Upper lobe of left lung (tissue), 6 donors: ENCODE measurements around the gene TBC1D8. TPM values are rescaled to one million over a fixed set of nuclear protein-coding genes. Genes with fewer than 3 reads are reported as not detected.

Source experiments
- ATAC-seq, 2 donors: fragments of 200-7000 bp; cut with Tn5 transposase; one replicate each; pipeline ENCODE4 v1.9.1; 2022; ENCODE audit warnings: mild to moderate bottlenecking in 2 of 2, moderate library complexity in 2 of 2; ENCODE audit not compliant: low FRiP score in 2 of 2
- DNase-seq, 2 donors: peaks; one replicate each; pipeline ENCODE4 v3.0.0-alpha.2; 2019 to 2020
- H3K27ac ChIP-seq, 4 donors: fragments of 200-600 bp; sonication (generic); one replicate each; pipeline ENCODE4 v1.5.1; 2016 to 2019
- H3K27me3 ChIP-seq, 4 donors: fragments of 200-600 bp; sonication (generic); one replicate each; pipeline ENCODE4 v1.5.1; 2017 to 2019
- H3K36me3 ChIP-seq, 4 donors: fragments of 200-600 bp; sonication (generic); one replicate each; pipeline ENCODE4 v1.5.1; 2016 to 2019
- H3K4me1 ChIP-seq, 4 donors: fragments of 200-600 bp; sonication (generic); one replicate each; pipeline ENCODE4 v1.5.1; 2018 to 2019
- H3K4me3 ChIP-seq, 4 donors: fragments of 200-600 bp; sonication (generic); one replicate each; pipeline ENCODE4 v1.5.1; 2017 to 2019; ENCODE audit warnings: mild to moderate bottlenecking in 2 of 4, moderate library complexity in 1 of 4
- H3K9me3 ChIP-seq, 4 donors: fragments of 200-600 bp; sonication (generic); one replicate each; pipeline ENCODE4 v1.5.1; 2018 to 2019
- CTCF ChIP-seq, 6 experiments: fragments of 450-650 bp in 4 of 6; fragments of 200-600 bp in 2 of 6; sonication (generic) in 2 of 6; IDR thresholded peaks; one replicate each; pipeline ENCODE4 v1.5.1; 2016 to 2019; ENCODE audit warnings: antibody characterized with exemption in 6 of 6
- EP300 ChIP-seq, 4 donors: sonication (generic); formaldehyde crosslinking; IDR thresholded peaks; one replicate each; pipeline ENCODE4 v1.5.1; 2017; ENCODE audit warnings: antibody characterized with exemption in 4 of 4, control low read depth in 2 of 4
- POLR2A ChIP-seq, 4 donors: fragments of 450-650 bp; IDR thresholded peaks; one replicate each; pipeline ENCODE4 v1.5.1; 2016 to 2017; ENCODE audit warnings: antibody characterized with exemption in 4 of 4, mild to moderate bottlenecking in 2 of 4
- POLR2AphosphoS5 ChIP-seq, 2 donors: sonication (generic); formaldehyde crosslinking; IDR thresholded peaks; one replicate each; pipeline ENCODE4 v1.5.1; 2017; ENCODE audit warnings: antibody characterized with exemption in 2 of 2
- WGBS, 2 donors: methylation state at CpG; one replicate each; pipeline ENCODE4 v1.1.5; 2017 to 2018; 5-methylcytosine and 5-hydroxymethylcytosine counted together
- total RNA-seq, 6 donors: library from RNA; depleted of rRNA in 4 of 6; stranded (reverse); fragments of >200 nt in 4 of 6; gene quantifications; one replicate each; pipeline versions ENCODE4 v1.1.0 to v1.2.1, GENCODE V29; 2016 to 2021
- donor health status: DM: no; HTN: no; CAD: no; lungs with moderate emphysema.
- donor health status: DM: no; HTN: yes; CAD: no; lungs with severe emphysema.

Gene TBC1D8
- total RNA-seq, 6 donors from 2014 or later = 21.0 to 133 (median 56.8) TPM

GRCh38 chr2:101064868-101065549 is 86.2 kb downstream of the TBC1D8 start:
- peak overlapping the region in 1 of 4 donors; percentile 24 for H3K27ac ChIP-seq
- no peaks in the 10 kb centered on the region for H3K9me3 ChIP-seq
- H3K27me3 ChIP-seq = no peaks in the 10 kb centered on the region
- no peaks in the 10 kb centered on the region for H3K36me3 ChIP-seq
- DNase-seq (no peak), ATAC-seq (peak in 1 of 2 donors; percentile 66)
- no peak overlapping the region for H3K4me3 ChIP-seq
- peaks cover 0 to 16% (median 6%) of the 10 kb centered on the region in 4 donors for H3K4me1 ChIP-seq
- TF ChIP-seq EP300 (IDR thresholded peaks at IDR 0.05) (no peak), CTCF (IDR thresholded peaks at IDR 0.05) (no peak), POLR2AphosphoS5 (IDR thresholded peaks at IDR 0.05) (no peak), POLR2A (IDR thresholded peaks at IDR 0.05) (no peak)
- 66 to 68% methylated on average over 4 of the region's 4 CpGs for WGBS, 2 donors

GRCh38 chr2:101064505-101064867 is 86.7 kb downstream of the TBC1D8 start:
- Histone ChIP-seq H3K27me3 (no peaks in the 10 kb centered on the region), H3K36me3 (no peaks in the 10 kb centered on the region), H3K27ac (no peak overlapping the region), H3K4me3 (no peak overlapping the region), H3K4me1 (peaks cover 0 to 16% (median 6%) of the 10 kb centered on the region in 4 donors), H3K9me3 (no peaks in the 10 kb centered on the region)
- DNase-seq (no peak), ATAC-seq (no peak)
- TF ChIP-seq POLR2AphosphoS5 (IDR thresholded peaks at IDR 0.05) = no peak
- TF ChIP-seq CTCF (IDR thresholded peaks at IDR 0.05) = no peak
- TF ChIP-seq EP300 (IDR thresholded peaks at IDR 0.05) = no peak
- no peak for TF ChIP-seq POLR2A (IDR thresholded peaks at IDR 0.05)
- 92 to 99% methylated on average over 3 of the region's 3 CpGs for WGBS, 2 donors

GRCh38 chr2:101064125-101064502 is 87.1 kb downstream of the TBC1D8 start:
- H3K36me3 ChIP-seq = peaks cover 0 to 2% (median 0%) of the 10 kb centered on the region in 4 donors
- DNase-seq = no peak
- no peak for ATAC-seq
- no peaks in the 10 kb centered on the region for H3K27me3 ChIP-seq
- H3K27ac ChIP-seq = no peak overlapping the region
- WGBS, 2 donors = 86 to 87% methylated on average over 2 of the region's 2 CpGs
- H3K4me1 ChIP-seq = peaks cover 0 to 16% (median 6%) of the 10 kb centered on the region in 4 donors
- H3K9me3 ChIP-seq = no peaks in the 10 kb centered on the region
- no peak overlapping the region for H3K4me3 ChIP-seq
- TF ChIP-seq POLR2A (IDR thresholded peaks at IDR 0.05) = no peak
- no peak for TF ChIP-seq CTCF (IDR thresholded peaks at IDR 0.05)
- no peak for TF ChIP-seq POLR2AphosphoS5 (IDR thresholded peaks at IDR 0.05)
- TF ChIP-seq EP300 (IDR thresholded peaks at IDR 0.05) = no peak

GRCh38 chr2:101063352-101064124 is 87.6 kb downstream of the TBC1D8 start:
- Histone ChIP-seq H3K27me3 (no peaks in the 10 kb centered on the region), H3K4me1 (peaks cover 0 to 16% (median 6%) of the 10 kb centered on the region in 4 donors), H3K27ac (no peak overlapping the region), H3K36me3 (peaks cover 0 to 8% (median 0%) of the 10 kb centered on the region in 4 donors), H3K9me3 (no peaks in the 10 kb centered on the region), H3K4me3 (no peak overlapping the region)
- DNase-seq (no peak), ATAC-seq (peak in 1 of 2 donors; percentile 56)
- 64 to 66% methylated on average over 3 of the region's 3 CpGs for WGBS, 2 donors
- no peak for TF ChIP-seq CTCF (IDR thresholded peaks at IDR 0.05)
- TF ChIP-seq POLR2AphosphoS5 (IDR thresholded peaks at IDR 0.05) = no peak
- TF ChIP-seq POLR2A (IDR thresholded peaks at IDR 0.05) = no peak
- no peak for TF ChIP-seq EP300 (IDR thresholded peaks at IDR 0.05)
